Measurements from ENCODE around the gene CLNS1A.
"Not testable (repeated sequence)": the region's sequence is repeated elsewhere in the genome, so short reads cannot be mapped to it uniquely, and the experiment has no call there.

The CLNS1A gene

GRCh38 chr11:77617892-77618291 is 19.7 kb downstream of the CLNS1A start:
- DNase-seq = no peak

DNA sequence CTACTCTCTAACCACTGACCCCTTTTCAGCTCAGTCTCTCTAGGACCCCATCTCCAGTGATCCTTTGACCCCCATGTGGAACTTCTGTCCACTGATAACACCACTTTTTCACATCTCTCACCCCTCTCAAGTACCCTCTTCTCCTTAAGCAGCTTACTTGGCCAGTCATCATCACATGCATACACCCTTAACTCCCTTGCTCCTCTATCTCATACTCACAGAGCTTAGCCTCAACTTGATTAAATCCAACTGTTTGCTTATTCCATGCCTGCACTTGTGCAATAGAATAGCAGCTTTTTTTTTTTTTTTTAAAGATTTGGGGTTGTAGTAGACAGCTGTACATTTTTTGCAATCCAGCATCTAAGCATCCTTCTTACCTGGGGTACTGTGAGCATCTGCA is 25.7 kb downstream of the CLNS1A start:
- DNase-seq = no peak

DNA sequence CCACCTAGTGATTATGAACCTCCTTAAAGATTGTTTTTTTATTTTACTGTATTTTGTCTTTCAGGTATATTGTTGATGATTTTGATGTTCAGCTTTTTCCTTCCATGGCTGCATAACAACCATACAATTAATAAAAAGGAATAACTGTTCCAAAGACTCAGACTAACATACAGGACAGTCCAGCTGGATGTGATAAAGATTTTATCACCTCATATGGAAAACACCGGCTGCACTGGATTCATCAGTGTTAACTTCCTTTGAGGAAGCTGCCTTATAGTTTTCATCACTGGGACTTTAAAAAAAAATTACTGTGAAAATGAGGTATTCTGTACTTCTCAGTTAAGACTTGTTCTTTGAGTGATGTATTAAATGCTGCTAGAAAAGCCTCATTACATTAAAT is 28.4 kb downstream of the CLNS1A start:
- no peak for DNase-seq

DNA sequence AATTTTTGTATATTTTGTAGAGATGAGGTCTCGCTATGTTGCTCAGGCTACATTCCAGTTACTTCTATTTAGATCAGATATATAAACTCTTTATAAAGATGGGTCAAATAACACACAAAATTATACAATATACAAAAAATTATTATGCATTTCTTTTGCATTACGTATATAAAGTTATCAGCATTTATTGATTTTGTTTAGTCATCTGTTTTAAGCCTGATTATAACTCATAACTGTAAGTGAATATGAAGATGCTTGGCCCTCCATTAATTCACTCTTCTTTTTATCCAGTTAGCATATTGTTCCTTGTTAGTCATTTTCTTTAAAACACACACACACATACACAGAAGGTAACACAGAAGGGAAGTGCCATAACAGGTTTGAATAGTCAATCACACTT is 33.3 kb downstream of the CLNS1A start:
- no peak for DNase-seq

- DNase-seq = no peak
Measured at GRCh38 chr11:77602381-77603088, 35.1 kb downstream of the CLNS1A start.

GRCh38 chr11:77598195-77598594 is 39.4 kb downstream of the CLNS1A start:
- no peak for DNase-seq

- DNase-seq = no peak
Measured at GRCh38 chr11:77596626-77597025, 41.0 kb downstream of the CLNS1A start.

GRCh38 chr11:77593883-77594282 is 43.7 kb downstream of the CLNS1A start:
- no peak for DNase-seq

GRCh38 chr11:77592727-77593126 is 44.9 kb downstream of the CLNS1A start:
- no peak for DNase-seq

- peak; percentile 71 for DNase-seq
Measured at GRCh38 chr11:77590194-77590782, 47.3 kb downstream of the CLNS1A start.

DNA sequence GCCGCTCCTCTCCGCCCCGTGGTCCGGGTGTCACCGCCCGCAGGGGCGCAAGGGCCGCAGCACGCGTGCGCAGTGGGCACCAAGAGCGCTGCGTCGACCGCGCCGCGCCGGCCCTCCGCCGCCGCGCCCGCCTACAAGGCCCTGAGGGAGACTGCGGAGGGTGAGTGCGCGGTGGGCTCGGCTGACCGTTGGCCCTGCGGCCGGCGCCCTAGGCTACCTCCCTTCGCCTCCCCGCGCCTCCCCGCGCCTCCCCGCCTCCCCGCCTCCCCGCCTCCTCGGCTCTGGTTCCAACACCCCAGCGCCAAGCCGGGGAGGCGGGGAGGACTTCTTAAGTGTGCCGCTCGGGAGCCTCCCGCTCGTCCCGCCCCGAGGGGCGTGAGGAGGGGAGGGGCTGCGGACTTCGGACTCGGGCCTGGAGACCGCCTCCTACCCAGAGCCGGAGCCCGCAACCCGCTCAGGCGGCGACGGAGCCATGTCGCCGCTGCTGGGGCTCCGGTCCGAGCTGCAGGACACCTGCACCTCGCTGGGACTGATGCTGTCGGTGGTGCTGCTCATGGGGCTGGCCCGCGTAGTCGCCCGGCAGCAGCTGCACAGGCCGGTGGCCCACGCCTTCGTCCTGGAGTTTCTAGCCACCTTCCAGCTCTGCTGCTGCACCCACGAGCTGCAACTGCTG is 47.9 kb downstream of the CLNS1A start, which contains the start of gene AQP11:
TSS of gene AQP11 (plus strand) at position 433 of the 673 bp plus-strand sequence. CDS start at position 473, 40 bp downstream.
- peak; percentile 95 for DNase-seq

DNA sequence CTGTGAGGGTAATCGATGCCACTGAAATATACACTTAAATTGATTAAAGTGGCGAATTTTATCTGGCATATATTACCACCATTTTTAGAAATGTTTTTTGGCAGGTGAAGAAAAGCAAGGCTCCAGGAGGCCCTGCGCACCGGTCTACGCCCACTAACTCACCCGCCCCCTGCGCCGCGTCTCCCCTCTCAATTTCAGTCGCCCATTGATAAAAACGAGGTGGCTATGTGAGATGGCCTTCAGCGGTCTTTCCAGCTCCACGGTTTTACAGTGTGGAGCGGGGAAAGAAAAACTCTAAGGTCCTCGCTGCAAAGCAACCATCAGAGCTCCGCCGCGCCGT is 48.4 kb downstream of the CLNS1A start:
- no peak for DNase-seq

GRCh38 chr11:77580712-77581337 is 56.8 kb downstream of the CLNS1A start:
- DNase-seq = no peak

DNA sequence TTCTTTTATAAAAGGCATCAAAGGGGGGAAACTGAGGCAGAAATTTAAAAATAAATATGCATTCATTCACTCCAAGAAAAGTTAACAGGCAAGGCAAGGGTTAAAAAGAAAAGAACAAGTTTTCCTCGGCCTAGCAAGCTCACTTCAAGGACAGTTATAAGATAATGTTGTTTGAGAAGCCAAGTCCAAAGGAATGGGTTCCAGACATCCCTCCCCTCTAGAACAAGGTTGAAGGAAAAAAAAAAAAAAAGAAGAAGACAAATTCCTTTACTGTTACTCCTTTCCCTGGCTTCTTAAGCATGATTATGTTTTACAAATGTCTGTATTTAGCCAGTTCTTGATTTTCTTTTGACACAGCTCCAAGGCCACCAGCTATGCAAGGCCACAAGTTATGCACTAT is 62.2 kb downstream of the CLNS1A start:
- not testable (repeated sequence) for DNase-seq

DNA sequence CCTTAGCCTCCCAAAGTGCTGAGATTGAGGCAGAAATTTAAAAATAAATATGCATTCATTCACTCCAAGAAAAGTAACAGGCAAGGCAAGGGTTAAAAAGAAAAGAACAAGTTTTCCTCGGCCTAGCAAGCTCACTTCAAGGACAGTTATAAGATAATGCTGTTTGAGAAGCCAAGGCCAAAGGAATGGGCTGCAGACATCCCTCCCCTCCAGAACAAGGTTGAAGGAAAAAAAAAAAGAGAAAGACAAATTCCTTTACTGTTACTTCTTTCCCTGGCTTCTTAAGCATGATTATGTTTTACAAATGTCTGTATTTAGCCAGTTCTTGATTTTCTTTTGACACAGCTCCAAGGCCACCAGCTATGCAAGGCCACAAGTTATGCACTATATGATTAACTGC is 66.7 kb downstream of the CLNS1A start:
- DNase-seq = not testable (repeated sequence)

DNA sequence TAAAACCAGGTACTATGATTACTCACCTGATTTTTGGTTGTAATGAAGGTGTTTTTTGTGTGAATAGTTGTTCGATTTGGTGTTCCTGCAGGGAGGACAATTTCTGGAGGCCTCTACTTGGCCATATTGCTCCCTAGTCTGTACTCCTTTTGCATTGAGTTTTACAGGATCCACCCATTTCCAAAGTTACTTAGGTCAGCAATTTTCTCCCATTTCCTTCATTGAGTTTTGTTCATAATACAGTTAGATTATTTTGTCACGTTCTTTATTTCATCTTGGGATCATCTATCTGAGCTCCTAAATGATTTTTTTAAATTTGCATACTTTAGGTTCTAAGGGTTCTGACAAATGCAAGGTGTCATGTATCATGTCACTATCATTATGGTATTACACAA is 67.9 kb downstream of the CLNS1A start:
- DNase-seq = no peak

DNA sequence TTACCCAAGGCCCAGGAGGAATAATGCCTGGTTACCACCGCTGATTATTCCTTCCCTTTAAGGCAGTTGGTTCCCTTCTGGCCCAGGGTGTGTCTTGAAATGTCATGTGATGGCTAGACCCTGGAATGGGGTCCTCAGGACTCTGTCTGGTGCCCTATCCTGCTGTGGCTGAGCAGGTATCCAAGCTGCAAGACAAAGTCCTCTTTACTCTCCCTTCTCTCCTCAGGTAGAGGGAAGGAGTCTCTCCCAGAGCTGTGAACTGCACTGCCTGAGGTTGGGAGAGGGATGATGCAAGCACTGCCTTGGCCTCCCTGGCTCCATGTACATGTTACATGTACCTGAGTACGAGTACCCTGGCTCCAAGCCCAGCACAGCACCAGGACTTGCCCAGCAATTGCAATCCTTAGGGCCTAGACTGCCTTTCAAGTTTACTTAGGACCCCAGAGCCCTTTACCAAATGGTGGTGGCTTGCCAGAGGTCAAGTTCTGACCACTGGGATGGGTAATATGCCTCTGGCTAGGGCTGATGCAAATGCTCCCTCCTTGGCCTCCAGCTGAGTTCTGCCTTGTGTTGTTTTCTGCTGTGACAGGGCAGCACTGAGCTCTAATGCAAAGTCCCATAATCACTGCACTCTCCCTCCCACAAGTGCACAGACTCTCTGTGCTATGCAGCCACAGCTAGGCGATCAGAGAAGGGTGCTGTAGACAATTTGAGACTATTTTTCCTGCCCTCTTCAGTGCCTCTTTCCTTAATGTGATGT is 68.5 kb downstream of the CLNS1A start:
- DNase-seq = no peak

DNA sequence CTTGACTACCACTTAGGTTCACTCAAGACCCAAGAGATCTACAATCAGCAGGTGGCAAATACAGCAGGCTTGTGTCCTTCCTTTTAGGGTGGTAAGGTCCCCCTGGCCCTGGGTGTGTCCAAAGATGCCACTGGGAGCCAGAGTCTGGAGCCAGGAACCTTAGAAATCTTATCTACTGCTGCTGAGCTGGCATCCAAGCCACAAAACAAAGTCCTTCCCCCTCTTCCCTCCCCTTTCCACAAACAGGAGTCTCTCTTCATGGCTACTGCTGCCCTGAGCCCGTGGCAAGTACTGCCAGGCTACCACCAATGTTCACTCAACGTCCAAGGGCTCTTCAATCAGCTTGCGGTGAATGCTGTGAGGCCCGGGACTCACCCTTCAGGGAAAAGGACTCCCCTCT is 69.3 kb downstream of the CLNS1A start:
- DNase-seq = no peak

Measured in islet precursor cell (in vitro differentiated cells).